Measurements from ENCODE around the gene NAT8. TPM values are rescaled to one million over a fixed set of nuclear protein-coding genes. Genes with fewer than 3 reads are reported as not detected.
"Not testable (repeated sequence)": the region's sequence is repeated elsewhere in the genome, so short reads cannot be mapped to it uniquely, and the experiment has no call there.

Gene NAT8, protein sequence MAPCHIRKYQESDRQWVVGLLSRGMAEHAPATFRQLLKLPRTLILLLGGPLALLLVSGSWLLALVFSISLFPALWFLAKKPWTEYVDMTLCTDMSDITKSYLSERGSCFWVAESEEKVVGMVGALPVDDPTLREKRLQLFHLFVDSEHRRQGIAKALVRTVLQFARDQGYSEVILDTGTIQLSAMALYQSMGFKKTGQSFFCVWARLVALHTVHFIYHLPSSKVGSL
- total RNA-seq: not detected
- long read RNA-seq: 0 reads

DNA sequence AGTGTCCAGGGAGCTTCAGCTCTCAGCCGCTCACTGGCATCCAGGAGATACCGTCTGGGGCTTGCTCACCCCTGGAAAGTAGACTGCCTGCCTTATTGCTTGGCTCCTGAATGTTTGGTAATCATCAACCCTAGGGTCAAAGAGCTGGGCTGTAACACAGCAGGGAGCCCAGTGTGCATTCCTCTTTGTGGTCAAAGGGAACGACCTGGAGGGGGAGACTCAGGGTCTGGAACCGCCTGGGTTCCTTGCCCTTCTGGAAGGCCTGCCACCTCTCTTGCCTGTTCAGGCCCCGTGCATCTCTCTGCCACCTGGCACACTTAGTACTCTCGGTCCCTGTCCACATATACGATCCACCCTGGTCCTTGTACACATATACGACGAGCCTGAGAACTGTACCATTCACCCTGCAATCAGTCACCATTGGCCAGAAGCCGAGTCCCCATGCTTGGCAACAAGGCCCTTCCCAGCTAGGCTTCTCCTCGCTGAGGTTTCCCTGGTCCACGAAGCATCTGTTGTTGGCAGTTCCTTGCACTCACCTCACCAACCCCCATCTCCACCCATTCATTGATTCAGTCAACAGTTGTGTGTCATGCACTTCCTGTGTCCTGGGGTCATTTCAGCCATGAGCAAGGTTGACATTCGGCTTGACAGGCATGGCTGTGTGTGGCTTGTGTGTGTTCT, at the start of gene NAT8:
Gene NAT8 (minus strand): TSS at position 85 of the 681 bp plus-strand sequence. CDS start 794 bp downstream, outside the sequence.
- TF ChIP-seq, protein P1, sequence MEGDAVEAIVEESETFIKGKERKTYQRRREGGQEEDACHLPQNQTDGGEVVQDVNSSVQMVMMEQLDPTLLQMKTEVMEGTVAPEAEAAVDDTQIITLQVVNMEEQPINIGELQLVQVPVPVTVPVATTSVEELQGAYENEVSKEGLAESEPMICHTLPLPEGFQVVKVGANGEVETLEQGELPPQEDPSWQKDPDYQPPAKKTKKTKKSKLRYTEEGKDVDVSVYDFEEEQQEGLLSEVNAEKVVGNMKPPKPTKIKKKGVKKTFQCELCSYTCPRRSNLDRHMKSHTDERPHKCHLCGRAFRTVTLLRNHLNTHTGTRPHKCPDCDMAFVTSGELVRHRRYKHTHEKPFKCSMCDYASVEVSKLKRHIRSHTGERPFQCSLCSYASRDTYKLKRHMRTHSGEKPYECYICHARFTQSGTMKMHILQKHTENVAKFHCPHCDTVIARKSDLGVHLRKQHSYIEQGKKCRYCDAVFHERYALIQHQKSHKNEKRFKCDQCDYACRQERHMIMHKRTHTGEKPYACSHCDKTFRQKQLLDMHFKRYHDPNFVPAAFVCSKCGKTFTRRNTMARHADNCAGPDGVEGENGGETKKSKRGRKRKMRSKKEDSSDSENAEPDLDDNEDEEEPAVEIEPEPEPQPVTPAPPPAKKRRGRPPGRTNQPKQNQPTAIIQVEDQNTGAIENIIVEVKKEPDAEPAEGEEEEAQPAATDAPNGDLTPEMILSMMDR (IDR thresholded peaks at IDR 0.05): no peak
- intact Hi-C loops (cut with DNase I): no loop called here

DNA sequence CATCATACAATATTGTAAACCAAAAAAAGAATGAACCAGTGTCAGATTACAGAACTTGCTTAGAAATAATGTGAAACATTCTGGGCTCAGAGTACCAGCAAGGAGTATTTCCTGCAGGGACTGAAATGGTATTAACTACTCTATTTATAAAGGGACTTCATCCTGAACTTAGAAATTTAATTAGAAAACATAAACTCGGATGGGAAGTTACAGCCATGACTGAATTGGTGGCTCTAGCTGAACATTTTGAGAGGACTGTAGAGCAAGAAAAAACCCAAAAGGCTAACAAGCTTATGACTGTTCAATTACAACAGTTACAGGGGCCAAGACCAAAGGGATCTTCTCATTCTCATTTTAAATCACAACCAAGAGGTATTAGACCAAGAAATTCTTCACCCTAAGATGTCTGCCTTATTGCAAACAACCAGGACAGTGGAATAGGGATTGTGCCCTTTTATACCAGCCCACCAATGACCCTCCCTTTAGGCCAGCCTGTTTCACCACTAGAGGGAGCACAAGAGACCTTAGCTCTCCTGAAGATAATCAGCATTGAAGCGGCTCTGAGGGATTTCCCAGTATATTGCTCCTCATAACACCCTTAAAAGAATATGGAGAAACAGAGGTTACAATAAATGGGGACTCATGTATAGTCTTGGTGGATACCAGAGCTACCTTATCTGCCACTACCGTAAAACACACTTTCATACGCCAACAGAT, 48.3 kb upstream of the NAT8 start:
- intact Hi-C loops (cut with DNase I); H3K27me3 ChIP-seq; H3K4me3 ChIP-seq; H3K9me3 ChIP-seq; H3K4me1 ChIP-seq; H3K36me3 ChIP-seq; DNase-seq; H3K27ac ChIP-seq: not testable (repeated sequence)
- peak; percentile 91 for ATAC-seq
- TF ChIP-seq, protein P1 (IDR thresholded peaks at IDR 0.05): peak; percentile 61

More for the DNA sequence above, at the start of gene NAT8:
- ATAC-seq (no peak), DNase-seq (no peak)
- H3K27me3 ChIP-seq: no peaks in the 10 kb centered on the region
- no peaks in the 10 kb centered on the region for H3K36me3 ChIP-seq
- H3K4me1 ChIP-seq: peaks cover 3% of the 10 kb centered on the region
- H3K4me3 ChIP-seq: no peak within 1 kb of the TSS
- no peak within 1 kb of the TSS for H3K27ac ChIP-seq
- H3K9me3 ChIP-seq: no peaks in the 10 kb centered on the region

DNA sequence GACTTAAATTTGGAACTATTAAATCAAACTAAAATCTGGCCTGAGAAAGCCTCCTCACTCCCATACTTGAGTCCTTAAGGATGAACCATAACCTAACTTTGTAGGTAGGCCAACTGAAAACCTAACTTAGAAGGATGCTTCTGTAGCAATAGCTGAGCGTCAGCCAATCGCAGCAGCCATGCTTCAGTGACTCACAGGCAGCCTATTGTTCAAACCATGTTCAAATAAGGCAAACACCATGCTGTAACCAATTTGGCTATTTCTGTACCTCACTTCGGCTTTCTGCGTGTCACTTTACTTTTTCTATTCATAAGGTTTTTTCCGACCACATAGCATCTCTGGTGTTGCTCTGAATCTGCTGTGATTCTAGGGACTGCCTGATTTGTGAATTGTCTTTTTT, 46.3 kb upstream of the NAT8 start:
- H3K9me3 ChIP-seq; H3K27ac ChIP-seq; intact Hi-C loops (cut with DNase I); DNase-seq; H3K27me3 ChIP-seq; H3K4me1 ChIP-seq; H3K4me3 ChIP-seq; ATAC-seq; H3K36me3 ChIP-seq: not testable (repeated sequence)

DNA sequence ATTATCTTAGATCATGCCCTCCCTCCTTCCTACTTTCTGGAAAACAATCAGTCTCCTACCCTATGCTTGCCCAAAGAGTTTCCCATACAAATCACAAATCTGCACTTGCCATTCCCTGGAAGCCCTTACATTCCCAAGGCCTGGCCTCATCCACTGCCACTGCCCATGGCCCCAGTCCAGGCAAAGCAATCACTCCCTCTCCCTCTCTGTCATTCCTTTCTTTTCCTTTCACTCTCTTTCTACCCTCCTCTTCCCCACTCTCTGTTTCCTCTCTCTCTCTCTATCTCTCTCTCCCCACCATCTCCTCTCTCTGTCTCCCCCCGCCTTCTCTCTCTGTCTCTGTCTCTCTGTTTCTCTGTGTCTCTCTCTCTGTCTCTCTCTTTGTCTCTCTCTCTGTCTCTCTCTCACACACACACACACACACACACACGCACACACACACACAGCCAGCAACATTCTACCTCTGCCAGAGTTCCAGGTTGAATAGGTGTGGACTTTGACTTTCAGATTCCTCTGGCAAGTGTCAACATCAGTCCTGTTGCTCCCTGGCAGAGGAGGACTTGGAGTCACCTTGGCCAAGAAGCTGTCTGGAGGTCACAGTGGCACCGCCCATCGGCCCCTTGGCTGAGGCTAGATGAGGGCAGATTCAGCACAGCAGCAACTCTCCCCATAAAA, 43.7 kb upstream of the NAT8 start:
- Histone ChIP-seq H3K9me3 (no peaks in the 10 kb centered on the region), H3K4me1 (no peaks in the 10 kb centered on the region), H3K27me3 (no peaks in the 10 kb centered on the region), H3K27ac (no peak overlapping the region), H3K4me3 (no peak overlapping the region), H3K36me3 (no peaks in the 10 kb centered on the region)
- ATAC-seq (no peak), DNase-seq (no peak)
- TF ChIP-seq, protein P1 (IDR thresholded peaks at IDR 0.05): no peak
- intact Hi-C loops (cut with DNase I): no loop called here

DNA sequence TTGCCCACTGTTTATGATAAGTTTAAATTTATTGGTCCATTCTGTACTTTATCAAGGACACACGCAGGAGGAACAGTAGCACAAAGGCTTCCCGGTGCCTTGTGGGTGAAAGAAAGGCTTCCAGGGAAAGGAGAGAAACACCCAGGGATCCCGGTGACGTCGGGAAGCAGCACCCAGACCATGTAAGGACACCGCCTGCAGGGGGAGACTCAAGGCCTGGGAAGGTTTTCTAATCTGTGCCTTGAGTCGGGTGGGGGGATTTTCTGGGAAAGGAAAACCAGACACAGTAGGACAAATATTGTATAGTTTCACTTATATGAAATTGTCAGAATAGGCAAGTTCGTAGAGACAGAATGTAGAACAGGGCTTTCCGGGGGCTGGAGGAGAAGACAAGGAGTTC, 42.7 kb upstream of the NAT8 start:
- H3K27me3 ChIP-seq; H3K36me3 ChIP-seq; H3K9me3 ChIP-seq; intact Hi-C loops (cut with DNase I); H3K27ac ChIP-seq; DNase-seq; ATAC-seq; H3K4me1 ChIP-seq; H3K4me3 ChIP-seq: not testable (repeated sequence)
- TF ChIP-seq, protein P1 (IDR thresholded peaks at IDR 0.05): peak; percentile 6

DNA sequence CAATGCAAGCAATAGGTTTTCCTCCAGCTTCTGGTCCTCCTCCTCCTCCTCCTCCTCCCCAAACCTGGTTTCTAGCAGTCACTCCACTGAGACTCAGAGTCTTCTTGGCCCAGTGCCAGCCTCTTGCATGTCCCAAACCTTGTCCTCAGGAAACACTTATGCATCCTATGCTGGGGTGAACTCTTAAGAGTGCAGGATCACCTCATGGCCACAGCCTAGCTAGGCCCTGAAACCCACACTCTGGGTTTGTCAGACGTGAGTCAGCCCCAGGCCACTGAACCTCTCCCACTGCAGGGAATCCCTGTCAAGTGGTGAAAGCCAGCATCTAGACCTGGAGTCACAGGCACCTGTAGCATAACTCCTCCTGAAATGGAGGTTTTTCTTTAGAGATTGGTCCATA, 42.1 kb upstream of the NAT8 start:
- intact Hi-C loops (cut with DNase I); ATAC-seq; DNase-seq: not testable (repeated sequence)

More for the DNA sequence above, 42.1 kb upstream of the NAT8 start:
- H3K27ac ChIP-seq, H3K27me3 ChIP-seq, H3K36me3 ChIP-seq, H3K4me3 ChIP-seq, H3K9me3 ChIP-seq, H3K4me1 ChIP-seq: not testable (repeated sequence)
